HG02798 (cell line): ENCODE data around the gene TLK2.
A peak's percentile ranks its signal among the peaks of the same experiment; 100 is the strongest.
"Not testable (repeated sequence)": the region's sequence is repeated elsewhere in the genome, so short reads cannot be mapped to it uniquely, and the experiment has no call there.

Experiments used
- ATAC-seq: cut with Tn5 transposase; IDR thresholded peaks from one replicate; pipeline ENCODE4 v1.9.1; 2021; ENCODE audit warnings: mild to moderate bottlenecking; ENCODE audit not compliant: unreplicated experiment, poor library complexity

The TLK2 gene

DNA sequence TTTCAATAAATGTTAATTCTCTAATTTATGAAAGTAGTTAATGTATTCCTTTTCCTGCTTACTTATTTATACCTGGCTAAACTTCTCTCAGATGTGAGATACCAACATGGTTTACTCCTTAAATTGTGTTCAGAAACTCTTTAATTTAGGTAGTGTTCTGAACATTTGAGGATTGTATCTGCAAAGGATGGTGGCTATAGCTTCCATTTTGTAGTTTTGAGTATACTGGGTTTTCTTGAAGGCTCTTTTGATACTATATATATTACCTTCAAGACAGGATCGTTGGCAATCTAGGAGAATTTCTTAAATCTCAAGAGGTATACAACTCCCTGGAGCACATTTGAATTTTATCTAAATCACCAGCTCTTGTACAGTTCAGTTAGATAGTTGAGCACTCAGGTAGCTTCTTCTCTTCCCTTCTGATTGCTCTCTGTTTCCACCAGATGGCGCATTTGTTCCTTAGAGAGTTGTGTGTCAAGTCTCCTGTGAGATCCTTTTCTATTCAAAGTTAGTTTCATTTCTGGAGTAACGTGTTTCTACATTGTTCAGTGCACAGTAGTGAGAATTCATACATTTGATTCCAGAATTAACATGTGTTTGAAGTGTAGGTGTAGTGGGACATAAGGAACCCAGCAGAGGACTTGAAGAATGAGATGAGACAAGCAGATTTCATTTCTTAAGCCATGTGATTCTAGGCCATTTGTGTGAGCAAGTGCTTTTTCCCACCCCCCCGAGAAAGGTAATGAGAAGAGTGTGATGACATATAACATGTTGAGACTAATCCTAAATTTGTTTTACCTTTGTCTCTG lies 74.4 kb downstream of the TLK2 start:
- peak; percentile 71 for ATAC-seq

- ATAC-seq = not testable (repeated sequence)
Measured at GRCh38 chr17:62557532-62557931, 78.9 kb downstream of the TLK2 start.

GRCh38 chr17:62558941-62559340 lies 80.3 kb downstream of the TLK2 start:
- ATAC-seq = not testable (repeated sequence)

DNA sequence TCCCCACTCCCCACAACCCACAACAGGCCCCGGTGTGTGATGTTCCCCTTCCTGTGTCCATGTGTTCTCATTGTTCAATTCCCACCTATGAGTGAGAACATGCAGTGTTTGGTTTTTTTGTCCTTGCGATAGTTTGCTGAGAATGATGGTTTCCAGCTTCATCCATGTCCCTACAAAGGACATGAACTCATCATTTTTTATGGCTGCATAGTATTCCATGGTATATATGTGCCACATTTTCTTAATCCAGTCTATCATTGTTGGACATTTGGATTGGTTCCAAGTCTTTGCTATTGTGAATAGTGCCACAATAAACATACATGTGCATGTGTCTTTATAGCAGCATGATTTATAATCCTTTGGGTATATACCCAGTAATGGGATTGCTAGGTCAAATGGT lies 82.3 kb downstream of the TLK2 start:
- not testable (repeated sequence) for ATAC-seq

DNA sequence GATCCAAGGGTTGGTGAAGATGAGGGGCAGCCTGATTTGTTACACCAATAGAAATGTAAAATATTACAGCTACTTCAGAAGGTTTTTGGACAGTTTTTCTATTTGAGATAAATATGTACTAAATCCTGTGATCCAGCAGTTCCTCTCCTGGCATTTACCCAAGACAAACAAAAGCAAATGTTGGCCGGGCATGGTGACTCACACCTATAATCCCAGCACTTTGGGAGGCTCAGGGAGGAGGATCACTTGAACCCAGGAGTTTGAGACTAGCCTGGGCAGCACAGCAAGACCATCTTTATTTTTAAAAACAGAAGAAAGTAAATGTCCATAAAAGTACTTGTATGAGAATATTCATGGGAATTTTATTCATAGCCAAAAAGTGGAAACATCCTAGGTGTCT lies 84.0 kb downstream of the TLK2 start:
- no peak for ATAC-seq

DNA sequence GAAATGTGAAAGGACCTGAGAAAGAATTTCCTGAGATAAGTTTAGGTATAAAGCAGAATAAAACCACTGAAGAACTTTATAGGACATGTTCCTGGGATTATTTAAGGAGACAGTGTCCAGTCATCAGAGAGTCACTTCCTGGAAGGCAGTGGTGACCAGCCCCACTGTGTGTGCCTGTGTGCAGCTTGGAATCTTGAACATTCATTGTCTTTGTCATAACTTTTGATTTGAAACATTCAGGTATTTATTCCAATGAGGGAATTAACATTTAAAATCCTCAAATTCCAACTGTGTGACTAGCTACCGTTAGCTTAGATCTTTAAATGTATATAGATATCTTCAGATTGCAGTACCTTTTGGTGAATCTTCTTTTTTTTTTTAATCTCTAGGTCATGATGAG lies 87.2 kb downstream of the TLK2 start:
- no peak for ATAC-seq

DNA sequence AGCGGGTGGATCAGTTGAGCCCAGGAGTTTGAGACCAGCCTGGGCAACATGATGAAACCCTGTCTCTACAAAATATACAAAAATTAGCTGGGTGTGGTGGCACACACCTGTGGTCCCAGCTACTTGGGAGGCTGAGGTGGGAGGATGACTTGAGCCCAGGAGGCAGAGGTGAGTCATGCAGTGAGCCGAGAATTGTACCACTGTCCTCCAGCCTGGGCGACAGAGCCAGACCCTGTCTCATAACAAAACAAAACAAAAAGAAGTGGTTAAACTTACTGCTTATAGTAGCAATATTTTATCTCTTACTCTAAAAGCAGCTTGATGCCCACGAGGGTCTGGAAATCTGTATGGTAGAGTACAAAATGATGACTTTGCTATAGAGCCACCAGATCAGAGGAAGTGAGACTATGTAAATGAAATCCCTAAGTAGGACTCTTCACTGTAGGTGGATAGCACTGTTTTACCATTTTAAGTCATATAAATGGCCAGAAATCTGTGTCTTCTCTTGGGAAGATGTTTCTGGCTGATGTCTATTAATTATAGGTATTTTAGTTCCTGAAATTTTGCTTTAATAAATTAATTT lies 88.5 kb downstream of the TLK2 start:
- ATAC-seq = no peak

GRCh38 chr17:62572488-62572887 lies 93.9 kb downstream of the TLK2 start:
- ATAC-seq = no peak

DNA sequence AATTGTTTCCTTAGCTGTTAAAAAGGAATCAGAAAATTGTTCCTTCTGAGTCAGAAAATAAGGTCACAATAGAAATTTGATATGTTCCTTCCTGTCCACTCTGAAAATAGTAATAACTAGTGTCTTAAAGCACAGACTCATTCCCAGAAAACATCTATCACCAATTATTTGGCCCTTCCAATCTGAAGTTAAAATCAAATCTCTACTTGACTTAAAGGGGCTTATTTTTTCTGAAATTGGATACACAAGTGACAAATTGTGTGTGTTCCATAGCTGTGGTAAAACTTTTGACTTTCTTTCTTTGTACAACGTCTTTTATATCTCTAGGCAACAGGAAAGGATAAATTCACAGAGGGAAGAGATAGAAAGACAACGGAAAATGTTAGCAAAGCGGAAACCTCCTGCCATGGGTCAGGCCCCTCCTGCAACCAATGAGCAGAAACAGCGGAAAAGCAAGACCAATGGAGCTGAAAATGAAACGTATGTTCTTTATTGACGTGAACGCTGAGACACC lies 94.3 kb downstream of the TLK2 start:
- no peak for ATAC-seq

- no peak for ATAC-seq
Measured at GRCh38 chr17:62573480-62574117, 95.0 kb downstream of the TLK2 start.

DNA sequence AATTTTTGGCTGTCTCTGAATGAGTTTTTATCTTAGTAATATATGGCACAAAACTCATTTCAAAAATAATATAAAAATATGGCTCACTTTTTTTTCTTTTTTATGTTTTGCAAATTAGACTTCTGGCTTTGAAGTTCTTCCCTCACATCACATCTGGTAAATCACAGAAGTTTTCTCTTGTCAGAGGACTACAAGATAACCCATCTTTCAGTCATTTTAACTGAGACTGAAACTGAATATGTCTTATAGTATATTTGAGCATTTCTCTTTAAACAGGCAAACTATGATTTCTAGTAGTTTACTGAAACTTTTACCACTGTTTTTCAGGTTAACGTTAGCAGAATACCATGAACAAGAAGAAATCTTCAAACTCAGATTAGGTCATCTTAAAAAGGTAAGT lies 97.8 kb downstream of the TLK2 start:
- ATAC-seq = no peak

GRCh38 chr17:62578757-62579487 lies 100.3 kb downstream of the TLK2 start:
- ATAC-seq = no peak

GRCh38 chr17:62580947-62581346 lies 102.3 kb downstream of the TLK2 start:
- no peak for ATAC-seq

- ATAC-seq = no peak
Measured at GRCh38 chr17:62581764-62582163, 103.1 kb downstream of the TLK2 start.

- no peak for ATAC-seq
Measured at GRCh38 chr17:62587554-62587953, 108.9 kb downstream of the TLK2 start.

DNA sequence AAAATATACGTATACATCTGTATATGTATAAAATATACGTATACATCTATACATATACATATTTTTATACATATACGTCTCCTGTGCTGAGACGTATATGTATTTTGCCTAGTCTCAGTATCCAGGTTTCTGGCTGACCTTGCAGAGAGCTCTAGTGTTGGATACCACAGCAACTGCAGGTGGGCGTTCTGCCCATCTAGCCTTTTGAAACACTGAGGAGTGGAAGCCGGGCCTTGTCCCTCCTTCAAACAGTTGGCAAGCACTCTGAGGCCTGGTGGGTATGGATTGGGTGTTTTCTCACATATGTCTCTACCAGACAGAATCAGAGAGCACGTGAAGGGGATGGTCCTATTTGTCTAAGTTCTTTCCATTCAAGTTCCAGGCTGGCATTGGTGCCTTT lies 109.5 kb downstream of the TLK2 start:
- ATAC-seq = no peak

- ATAC-seq = no peak
Measured at GRCh38 chr17:62591333-62591732, 112.7 kb downstream of the TLK2 start.

GRCh38 chr17:62591822-62592221 lies 113.2 kb downstream of the TLK2 start:
- not testable (repeated sequence) for ATAC-seq

GRCh38 chr17:62592341-62593099 lies 113.9 kb downstream of the TLK2 start:
- ATAC-seq = no peak

- no peak for ATAC-seq
Measured at GRCh38 chr17:62595484-62595883, 116.9 kb downstream of the TLK2 start.
